Raji (cell line): ENCODE results near the gene DNM2.

ENCODE experiments used
- POLR2A ChIP-seq: IDR thresholded peaks from 2 replicates; pipeline ENCODE4 v1.6.1; 2011; ENCODE audit warnings: low read depth, low read length, control low read depth; ENCODE audit not compliant: insufficient read depth

Gene DNM2

GRCh38 chr19:10752237-10752912 lies 34.5 kb downstream of the DNM2 start:
- TF ChIP-seq POLR2A, result no peak

- TF ChIP-seq POLR2A, result no peak
Observed at GRCh38 chr19:10752913-10753704, 35.2 kb downstream of the DNM2 start.

DNA sequence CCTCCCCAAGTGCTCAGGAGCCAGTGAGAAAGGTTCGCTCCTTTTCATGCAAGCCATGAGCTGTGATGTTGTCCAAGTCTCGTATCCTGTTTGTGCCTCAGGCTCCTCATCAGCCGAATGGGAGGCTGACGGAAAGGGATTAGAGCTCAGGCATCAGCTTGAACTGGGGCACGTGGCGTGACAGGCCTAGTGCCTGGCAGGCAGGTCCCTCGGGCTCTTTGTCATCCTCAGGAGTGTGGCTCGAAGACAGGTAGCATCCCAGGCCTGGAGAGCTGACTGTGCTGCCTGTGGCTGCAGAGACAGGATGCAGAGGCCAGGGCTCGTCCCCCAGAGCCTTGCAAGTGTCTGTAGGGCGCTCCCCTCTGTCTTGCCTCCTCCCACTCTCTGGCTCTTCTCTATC lies 38.5 kb downstream of the DNM2 start:
- no peak for TF ChIP-seq POLR2A

- no peak for TF ChIP-seq POLR2A
Observed at GRCh38 chr19:10756791-10757190, 38.9 kb downstream of the DNM2 start.

DNA sequence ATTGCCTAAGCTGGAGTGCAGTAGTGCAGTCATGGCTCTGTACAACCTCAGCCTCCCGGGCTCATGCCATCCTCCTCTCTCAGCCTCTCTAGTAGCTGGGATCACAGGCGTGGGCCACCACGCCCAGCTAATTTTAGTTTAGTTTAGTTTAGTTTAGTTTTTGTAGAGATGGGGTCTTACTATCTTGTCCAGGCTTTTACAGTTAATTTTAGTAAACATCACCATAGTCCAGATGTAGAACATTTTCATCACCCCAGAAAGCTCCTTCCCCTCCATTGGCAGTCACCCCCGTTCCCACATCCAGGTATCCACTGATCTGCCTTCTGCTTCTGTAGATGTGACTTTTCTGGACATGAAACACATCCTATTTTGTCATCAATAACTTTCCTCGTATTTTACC lies 41.1 kb downstream of the DNM2 start:
- no peak for TF ChIP-seq POLR2A

DNA sequence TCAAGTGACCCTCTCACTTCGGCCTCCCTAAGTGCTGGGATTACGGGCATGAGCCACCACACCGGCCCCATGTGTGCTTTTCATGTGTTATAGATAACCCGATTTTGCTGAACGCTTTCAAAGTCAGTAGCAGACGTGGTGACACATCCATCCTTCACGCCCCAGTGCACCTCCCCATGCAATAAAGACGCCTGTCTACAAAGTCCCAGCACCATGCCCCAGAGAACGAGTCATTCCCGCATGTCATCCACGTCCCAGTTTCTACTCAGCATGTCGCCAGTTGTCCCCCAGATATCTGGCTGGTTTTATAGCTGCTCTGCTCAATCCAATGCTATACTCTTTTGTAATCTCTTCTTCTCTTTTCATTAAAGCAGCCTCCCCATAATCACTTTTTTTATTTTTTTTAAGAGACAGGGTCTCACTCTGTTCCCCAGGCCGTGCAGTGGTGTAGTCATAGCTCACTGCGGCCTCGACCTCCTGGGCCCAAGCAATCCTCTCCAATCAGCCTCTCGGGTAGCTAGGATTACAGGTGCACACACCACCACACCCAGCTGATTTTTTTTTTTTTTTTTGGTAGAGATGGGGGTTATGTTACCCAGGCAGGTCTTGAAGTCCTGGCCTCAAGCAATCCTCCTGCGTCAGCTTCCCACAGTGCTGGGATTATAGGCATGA lies 42.5 kb downstream of the DNM2 start:
- TF ChIP-seq POLR2A, result no peak

DNA sequence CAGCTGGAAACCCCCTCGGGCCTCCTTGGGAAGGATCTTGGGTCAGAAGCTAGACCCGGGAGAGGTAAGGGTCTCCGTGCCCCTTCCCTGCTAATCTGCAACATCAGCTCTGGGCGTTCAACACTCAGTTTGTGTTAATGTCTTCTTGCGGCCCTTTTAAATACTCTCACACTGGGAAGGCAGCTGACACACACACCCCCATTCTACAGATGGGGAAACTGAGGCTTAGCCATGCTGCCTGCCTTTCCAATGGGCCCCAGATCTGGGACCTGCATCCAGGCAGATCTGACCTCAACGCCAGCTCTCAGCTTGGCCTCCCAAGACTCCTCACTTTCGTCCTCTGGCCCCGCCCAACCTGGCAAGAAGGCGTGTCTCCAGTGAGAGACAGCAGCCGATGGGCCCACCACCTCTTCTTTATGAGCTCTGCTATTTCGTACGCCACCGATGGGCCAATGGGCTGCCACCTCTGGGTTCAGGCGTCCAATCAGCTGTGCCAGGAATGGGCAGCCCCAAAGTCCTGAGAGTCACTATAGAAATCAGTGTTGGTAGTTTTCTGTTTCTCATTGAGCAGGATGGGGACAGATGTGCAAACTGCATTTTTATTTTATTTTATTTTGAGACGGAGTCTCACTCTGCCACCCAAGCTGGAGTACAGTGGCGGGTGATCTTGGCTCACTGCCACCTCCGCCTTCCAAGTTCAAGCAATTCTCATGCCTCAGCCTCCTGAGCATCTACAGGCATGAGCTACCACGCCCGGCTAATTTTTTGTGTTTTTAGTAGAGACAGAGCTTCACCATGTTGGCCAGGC lies 43.8 kb downstream of the DNM2 start:
- no peak for TF ChIP-seq POLR2A

DNA sequence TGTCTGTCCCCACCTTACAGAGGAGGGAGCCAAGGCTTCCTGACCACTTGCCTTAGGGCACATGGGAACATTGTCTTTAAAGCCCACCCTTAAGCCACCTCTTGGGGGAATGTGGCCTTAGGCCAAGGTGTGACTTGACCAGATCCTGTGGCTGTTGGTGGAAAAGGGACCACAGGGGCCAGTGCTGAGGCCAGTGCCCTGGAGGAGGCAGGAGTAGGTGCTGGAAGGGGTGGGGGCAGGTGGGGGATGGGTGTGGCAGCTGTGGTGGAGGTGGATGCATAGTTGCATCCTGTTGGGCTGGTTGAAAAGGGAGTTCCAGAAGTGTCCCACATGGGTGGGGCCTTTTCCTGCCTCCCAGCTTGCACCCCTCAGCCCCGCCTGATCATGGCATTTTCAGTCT lies 44.8 kb downstream of the DNM2 start:
- TF ChIP-seq POLR2A, result no peak

DNA sequence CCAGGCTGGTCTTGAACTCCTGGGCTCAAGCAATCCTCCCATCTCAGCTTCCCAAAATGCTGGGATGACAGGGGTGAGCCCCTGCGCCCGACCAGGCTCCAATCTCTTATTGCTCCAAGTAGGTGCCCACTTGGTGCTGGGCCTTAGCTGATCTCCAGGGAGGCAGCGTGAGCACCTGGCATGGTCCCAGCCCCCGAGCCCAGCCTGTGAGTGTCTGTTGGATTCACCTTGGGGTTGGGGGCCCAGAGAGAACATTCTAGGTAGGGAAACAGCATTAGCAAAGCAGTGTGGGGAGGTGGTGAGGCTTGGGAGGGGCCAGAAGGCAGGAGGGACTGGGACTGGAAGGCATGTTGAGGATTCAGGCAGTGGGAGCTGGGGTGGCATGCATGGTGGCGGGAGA lies 45.5 kb downstream of the DNM2 start:
- no peak for TF ChIP-seq POLR2A

DNA sequence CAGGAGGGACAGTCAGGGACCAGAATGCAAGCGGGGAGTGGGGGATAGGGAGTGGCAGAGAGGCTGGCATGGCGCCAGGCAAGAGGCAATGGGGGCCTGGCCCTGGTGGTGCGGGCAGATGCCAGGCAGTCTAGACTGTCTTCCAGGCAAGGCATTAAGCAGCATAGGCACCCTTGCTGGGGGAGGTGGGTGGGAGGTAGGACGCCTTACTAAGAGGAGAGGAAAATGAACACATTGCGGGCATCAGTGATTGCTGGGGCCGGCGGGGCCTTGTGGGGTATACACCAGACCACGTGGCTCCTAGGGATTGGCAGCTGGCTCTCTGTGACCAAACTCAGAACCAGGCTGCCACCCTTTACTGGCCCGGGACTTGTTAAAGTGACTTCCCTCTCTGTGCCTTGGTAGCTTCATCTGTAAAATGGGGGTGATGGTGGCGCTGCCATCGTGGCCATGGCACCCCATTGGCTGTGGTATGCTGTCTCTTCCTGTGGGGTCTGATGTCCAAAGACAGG lies 46.0 kb downstream of the DNM2 start:
- TF ChIP-seq POLR2A, result no peak

DNA sequence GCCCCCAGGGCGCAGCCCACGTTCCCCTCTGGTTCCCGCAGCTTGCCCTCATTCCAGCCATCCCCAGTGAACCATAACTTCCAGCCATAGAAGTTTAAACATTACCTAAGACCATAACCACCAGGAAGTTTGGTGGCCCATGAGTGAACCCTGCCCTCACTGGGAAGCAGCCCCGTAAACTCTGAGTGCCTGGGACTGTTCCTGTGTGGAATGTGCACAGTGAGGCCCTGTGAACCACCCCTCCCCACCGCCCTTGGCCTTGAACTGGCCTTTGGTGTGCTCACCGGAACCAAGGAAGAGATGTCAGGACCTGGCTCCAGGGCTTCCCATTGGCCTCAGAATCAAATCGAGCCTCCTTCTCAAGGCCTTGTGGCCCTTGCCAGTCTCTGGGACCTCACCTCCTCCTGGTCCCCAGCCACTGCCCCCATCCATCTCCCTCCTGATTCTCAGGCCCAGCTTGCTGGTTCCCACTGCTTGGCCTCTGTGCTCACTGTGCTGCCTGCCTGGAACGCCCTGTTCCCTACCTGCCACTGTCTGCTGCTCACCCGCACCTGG lies 46.5 kb downstream of the DNM2 start:
- no peak for TF ChIP-seq POLR2A

GRCh38 chr19:10766049-10766623 lies 48.3 kb downstream of the DNM2 start:
- TF ChIP-seq POLR2A, result no peak

DNA sequence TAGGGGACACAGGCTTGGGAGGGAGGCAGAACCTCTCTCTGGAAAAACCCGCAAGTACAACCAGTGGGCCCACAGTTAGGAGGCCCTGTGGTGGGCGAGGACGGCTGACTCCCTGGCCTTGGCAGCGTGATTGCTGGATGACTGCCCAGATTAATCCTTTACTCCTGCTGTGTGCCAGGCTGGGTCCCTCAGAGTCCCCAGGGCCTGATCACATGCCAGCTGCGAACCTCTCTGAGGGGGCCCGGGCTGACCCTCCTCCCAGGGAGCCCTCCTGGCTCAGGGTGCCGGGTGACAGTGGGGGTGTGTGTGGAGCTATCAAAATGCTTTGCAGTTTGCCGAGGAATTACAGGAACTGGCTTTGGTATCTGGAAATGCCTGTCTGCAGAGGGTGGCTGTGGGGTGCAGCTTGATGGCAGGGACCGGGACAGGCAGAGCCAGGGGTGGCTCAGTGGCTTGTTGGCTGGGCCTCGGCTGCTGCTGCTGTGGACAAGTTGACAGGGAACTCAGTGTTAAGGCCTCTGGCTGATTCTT lies 48.9 kb downstream of the DNM2 start:
- TF ChIP-seq POLR2A, result no peak

GRCh38 chr19:10767726-10768125 lies 49.8 kb downstream of the DNM2 start:
- no peak for TF ChIP-seq POLR2A
